Eye (tissue), 1 donor: ENCODE data around the gene FHAD1.
A peak's percentile ranks its signal among the peaks of the same experiment; 100 is the strongest.
"Not testable (repeated sequence)": the region's sequence is repeated elsewhere in the genome, so short reads cannot be mapped to it uniquely, and the experiment has no call there.

Source experiments
- DNase-seq: peaks from one replicate; pipeline ENCODE4 v3.0.0-alpha.2; 2015

FHAD1 gene

DNA sequence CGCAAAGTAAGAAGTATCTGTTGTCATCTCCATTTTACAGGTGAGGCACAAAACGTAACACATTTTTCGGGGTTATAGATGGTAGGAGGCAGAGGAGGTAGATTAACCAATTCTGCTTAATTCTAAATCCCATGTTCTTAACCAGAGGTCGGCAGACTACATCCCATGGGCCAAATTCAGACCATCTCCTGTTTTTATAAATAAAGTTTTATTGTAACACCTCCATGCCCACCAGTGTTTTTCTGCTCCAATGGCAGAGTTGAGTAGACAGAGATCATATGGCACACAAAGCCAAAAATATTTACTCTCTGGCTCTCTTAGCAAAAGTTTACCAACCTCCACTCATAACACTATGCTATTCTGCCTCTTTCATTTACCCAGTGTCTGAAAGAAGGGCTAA is 30.9 kb downstream of the FHAD1 start:
- no peak for DNase-seq

DNA sequence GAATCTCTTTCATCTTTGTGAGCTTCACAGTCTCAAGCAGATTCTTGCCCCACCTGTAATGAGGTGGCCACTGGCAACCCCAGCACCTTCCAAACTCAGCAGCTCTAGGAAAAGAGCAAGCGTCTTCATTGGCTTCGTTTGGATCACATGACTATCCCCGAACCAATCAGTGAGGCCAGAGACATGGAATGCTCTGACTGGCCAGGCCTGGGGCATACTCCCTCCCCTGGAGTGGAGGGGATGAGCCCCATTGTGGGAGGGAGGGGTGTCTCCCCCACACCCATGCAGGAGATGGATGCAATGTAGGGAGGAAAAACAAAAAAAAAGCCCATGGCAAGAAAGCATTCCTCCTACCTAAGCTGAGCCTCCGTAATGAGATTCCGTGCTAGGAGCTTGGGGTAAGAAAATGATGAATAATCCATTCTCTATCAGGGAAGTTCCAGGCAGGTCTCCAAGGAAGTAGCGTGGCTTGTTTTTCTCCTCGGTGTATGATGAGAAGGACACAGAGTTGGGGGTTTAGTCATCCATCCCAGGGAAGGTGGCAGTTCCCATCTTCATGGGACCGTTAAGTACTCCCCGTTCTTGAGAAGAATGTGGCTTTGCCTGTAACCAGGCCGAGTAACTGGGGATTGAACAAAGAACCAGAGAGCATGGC is 32.7 kb downstream of the FHAD1 start:
- no peak for DNase-seq

DNA sequence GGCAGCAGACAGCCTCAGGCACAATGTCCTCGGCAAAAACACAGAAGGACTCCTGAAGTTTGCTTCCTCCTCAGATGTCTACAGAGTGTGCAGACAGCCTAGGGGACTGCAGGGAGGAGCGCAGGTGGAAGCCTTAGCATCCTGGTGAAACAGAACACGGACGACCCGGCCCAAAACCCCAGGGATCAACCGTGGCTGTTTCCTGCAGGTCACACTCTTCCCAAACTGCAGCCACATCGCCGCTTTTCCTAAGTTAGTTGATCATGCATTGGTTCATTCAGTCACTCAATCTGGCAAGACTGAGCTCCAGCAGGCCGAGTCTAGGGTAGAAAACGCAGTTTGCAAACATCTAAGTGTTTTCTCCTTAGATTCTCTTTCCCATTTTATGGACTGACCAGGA is 33.4 kb downstream of the FHAD1 start:
- no peak for DNase-seq

DNA sequence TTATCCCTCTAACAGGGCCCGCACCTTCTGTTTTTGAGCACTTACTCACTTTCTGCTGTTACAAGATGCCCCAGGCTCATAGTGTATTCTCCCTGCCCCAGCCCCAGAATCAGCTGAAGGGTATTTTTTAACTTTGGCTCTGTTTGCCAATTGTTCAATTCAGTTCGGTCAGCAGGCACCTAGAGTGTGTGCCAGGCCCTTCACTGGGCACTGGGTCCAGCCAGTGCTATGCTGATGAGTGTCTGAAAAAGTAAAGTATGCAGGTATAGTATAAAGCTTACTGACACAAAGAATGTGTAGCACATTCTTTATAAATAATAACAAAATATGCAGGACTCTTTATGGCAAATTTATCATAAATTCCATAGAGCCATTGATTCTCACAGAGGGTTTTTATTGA is 35.0 kb downstream of the FHAD1 start:
- no peak for DNase-seq

DNA sequence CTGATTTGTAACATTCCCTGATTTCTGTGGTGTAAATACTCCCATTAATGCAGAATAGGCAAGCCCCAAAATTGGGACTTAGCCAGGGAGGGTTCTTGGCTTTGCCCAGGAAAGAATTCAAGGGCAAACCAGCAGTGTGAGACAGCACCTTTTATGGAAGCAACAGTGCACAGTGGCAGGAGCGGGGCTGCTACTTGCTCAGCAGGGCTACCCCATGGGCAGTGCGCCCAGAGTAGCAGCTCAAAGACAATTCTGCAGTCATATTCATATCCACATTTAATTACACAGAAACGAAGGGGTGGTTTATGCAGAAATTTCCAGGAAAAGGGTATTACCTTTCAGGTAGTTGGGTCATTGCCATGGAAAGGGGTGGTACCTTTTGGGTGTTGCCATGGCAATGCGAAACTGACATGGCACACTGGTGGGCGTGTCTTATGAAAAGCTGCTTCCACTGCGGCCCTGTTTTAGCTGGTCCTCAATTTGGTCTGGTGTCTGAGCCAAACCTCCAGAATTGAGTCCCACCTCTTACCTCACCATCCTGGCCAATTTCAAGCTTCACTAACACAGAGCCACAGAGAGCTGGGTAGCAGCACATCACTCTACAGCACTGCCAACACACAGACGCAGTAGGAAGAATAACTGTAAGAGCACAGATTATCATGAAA is 35.9 kb downstream of the FHAD1 start:
- no peak for DNase-seq

DNA sequence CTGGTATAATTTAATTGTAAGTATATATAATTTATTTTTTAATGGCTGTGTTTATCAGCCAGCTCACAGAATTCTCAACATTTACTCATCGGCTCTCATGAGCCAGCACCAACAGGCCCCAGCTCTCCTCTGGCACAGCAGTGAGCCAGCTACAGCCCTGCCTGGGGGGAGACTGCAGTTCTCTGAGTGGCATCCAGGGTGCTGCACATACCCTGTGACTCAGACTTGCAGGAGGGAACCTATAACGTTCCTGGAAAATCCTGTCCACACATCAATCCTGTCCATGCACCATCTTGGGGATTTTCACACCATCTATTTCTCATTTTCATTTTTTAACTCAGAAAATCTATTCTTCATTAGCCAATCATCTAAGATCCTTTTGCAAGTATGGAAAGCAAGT is 36.5 kb downstream of the FHAD1 start:
- DNase-seq: no peak

DNA sequence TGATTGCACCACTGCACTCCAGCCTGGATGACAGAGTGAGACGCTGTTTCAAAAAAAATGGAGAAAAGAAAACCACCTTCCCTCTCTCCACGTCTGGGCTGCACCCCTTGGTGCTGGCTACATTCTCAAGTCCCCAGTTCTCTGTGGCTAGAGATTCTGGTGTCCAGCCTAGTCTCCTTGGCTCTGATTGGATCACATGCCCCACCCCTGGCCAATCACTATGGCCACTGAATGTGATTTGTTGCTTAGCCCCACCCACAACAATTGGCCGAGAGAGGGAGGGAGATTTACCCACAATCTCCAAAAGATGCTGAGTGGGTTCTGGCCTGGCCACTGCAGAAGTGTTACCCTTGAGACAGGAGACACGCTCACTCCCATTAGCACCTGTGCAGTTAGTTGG is 39.4 kb downstream of the FHAD1 start:
- no peak for DNase-seq

DNA sequence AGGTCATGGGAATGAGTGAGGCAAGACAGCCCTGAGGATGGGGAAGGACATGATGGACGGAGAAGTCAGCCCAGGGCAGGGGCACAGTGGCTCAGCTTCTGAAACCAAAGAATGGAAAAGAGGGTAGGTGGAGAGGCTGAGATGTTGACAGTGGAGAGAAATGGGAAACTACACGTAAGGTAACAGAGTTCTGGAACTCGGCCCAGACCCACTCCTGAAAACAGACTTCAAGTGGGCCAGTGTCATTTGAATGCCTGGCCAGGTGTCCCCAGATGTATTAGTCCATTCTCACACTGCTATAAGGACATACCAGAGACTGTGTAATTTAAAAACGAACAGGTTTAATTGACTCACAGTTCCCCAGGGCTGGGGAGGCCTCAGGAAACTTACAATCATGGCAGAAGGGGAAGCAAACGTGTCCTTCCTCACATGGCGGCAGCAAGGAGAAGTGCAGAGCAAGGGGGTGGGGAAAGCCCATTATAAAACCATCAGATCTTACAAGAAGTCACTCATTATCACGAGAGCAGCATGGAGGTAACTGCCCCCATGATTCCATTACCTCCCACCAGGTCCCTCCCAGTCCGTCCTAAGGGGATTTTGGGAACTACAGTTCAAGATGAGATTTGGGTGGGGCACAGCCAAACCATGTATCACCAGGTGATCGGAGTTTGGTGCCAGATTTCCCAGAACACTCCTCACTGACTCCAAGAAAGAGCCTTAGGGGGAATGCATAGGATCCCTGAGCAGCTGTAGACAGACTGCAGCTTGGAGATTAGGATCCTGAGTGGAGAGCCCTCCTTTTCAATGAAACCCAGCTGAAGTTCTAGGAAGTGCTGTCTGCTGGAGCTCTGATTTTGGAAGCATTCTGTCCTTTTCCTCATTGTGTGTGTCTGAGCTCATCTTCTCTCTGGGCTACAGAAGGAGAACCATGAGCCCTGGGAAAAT is 40.3 kb downstream of the FHAD1 start:
- no peak for DNase-seq

DNA sequence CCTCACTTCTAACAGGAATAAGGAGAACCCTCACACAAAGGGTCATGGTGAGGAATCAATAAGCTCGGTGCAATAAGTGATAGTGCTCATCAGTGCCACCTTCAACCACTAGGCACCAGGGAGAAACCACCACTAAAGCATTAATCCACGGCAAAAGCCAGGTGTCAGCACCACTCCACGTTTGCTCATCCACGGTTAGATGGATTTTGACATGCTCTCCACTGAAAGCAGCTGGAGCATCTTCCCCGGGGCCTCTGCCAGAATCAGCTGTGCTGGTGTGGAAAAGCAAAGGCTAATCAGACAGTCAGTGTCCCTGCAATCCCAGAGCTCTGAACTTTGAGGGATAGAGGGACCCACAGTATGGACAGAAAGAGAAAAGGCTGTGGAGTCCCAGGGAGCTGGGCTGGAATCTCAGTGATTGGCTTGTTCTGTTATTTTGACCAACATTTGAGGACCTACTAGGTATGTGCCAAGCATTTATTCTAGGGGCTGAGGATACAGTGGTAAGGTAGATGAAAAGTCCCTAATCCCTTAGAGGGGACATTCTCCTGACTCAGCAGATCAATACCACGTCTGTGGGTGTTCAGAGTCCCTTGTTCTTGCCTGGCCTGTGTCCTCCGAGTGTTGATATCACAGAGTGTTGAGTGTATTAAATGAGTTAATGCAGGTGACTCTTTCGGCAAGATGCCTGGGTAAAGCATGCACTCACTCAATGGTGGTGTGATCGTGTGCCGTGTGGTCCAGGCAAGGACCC is 41.3 kb downstream of the FHAD1 start:
- DNase-seq: peak; percentile 79

DNA sequence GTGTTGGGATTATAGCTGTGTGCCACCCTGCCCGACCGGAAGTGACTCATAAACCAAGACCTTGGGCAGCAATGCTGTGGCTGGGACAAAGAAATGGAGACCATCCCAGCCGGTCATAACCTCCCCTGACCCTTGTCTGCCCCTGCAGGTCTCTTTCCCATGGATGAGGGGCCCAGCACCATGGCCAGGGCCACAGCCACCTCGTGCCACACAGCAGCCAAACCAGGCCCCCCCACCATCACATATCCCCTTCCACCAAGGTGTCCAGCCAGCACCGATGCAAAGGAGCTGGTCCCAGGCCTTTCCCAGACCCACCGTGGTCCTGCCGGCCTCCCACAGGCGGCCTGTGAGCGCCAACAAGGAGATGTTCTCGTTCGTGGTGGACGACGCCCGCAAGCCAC is 42.2 kb downstream of the FHAD1 start:
- DNase-seq: no peak

DNA sequence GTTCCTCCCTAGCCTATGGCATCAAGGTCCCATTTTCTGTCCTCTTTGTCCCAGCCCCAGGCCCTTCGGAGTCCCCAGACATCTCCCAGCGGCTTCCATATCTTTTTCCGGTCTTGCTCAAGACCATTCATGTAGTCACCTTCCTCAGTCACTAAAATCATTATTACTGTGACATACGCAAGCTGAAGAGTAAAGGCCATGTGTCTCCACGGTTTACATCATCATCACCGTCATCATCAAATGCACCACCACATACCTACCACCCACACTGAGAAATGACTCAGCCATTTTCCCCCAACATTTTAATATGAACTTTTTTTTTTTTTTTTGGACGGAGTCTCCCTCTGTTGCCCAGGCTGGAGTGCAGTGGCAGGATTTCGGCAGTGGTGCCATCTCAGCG is 43.4 kb downstream of the FHAD1 start:
- DNase-seq: no peak

DNA sequence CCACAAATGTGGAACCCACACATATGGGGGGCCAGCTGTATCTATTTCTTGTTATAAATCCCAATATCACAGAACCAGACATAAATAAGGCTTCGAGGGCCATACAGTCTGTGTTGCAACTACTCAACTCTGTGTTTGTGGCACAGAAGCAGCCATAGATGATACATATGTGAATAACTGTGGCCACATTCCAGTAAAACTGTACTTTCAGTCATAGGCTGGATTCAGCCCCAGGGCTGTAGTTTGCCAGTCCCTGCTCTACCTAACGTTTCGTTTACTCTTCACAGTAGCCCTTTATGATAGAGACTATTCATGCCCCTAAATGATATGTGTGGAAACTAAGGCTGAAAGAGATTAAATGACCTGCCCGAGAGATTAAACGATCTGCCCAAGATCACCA is 48.7 kb downstream of the FHAD1 start:
- DNase-seq: no peak

DNA sequence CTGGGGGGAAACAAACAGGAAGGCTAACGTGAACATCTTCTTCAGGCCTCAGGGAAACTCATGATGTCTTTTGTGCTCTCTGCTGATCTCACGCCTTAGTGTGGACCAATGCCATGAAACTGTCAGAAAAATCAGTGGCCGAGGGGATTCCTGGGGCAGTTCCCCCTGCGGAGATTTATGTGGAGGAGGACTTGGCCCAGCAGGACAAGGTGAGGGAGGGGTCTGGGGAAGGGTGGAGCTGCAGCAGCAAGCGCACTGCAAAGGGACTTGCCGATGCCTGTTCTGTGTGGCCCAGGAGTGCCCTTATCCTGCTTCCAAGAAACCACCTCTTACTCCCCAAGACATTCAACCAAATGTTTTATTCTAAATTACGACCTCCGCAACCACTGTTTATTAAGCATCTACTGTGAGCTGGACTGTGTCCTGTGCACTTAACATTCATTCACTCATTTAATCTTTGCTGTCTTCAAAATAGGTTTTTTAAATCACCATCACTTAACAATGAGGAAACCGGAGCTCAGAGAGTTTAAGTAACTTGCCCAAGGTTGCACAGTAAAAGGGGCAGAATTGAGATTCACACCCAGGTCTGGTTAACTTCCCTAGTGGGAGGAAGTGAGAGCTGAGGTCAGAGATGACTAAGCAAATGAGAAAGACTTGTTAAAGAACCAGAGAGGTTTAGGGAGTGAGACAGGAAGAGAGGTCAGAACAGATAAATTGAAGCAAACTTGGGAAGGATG is 49.7 kb downstream of the FHAD1 start:
- DNase-seq: no peak

DNA sequence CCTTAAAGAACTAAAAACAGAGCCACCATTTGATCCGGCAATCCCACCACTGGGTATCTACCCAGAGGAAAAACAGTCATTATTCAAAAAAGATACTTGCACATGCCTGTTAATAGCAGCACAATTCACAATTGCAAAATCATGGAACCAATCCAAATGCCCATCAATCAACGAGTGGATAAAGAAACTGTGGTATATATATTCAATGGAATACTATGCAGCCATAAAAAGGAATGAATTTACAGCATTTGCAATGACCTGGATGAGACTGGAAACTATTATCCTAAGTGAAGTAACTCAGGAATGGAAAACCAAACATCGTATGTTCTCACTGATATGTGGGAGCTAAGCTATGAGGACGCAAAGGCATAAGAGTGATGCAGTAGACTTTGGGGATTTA is 51.0 kb downstream of the FHAD1 start:
- not testable (repeated sequence) for DNase-seq

DNA sequence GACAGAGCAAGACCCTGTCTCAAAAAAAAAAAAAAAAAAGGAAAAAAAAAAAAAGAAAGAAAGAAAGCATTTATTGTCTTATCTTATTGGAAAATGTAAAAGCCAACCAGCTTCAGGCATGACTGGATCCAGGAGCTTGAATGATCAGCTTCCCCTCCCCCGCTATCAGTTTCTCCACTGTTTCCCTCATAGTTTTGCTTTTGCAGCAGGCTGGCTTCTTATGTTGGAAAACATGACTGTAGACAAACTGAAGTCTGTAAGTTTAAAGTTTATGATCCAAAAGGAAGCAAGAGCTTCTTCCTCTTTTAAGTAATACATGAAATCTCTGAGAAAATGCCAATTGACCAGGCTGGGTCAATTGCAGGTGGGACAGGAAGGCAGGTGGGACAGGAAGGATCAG is 52.2 kb downstream of the FHAD1 start:
- DNase-seq: no peak

DNA sequence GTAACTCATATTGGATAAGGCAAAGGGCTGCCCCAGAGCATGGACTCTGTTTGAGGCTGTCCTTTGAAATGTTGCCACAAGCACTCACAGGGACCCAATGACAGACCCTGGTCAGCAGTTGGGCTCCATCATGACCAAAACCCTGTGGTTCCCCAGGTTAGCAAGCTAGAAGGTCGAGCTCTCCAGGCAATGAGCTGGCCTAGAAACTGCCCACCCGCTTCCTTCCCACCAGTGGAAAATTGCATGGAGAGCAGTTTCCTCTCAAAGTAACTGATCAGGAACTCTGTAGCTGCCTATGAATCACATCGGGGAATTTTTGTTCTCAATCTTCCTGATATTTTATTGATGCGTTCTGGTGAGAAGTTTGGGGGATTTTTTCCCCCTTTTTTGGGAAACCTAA is 52.8 kb downstream of the FHAD1 start:
- DNase-seq: no peak

DNA sequence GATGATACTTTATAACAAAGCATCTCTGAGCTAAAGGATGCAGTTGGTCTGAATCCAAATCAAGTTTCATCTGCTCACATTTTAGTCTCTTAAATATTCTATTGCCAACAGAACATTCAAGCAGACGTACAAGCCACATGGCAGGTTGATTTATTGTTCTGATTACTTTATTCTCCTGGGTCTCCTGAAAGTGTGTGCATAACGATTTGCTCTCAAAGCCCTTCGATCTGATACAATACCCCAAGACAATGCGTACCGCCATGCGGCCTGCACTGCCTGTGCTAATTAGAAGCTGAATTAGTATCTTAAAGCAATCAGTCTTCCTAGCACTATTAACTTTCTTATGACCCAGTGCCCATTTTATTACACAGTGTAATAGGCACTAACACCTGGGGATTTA is 56.9 kb downstream of the FHAD1 start:
- DNase-seq: peak; percentile 35

DNA sequence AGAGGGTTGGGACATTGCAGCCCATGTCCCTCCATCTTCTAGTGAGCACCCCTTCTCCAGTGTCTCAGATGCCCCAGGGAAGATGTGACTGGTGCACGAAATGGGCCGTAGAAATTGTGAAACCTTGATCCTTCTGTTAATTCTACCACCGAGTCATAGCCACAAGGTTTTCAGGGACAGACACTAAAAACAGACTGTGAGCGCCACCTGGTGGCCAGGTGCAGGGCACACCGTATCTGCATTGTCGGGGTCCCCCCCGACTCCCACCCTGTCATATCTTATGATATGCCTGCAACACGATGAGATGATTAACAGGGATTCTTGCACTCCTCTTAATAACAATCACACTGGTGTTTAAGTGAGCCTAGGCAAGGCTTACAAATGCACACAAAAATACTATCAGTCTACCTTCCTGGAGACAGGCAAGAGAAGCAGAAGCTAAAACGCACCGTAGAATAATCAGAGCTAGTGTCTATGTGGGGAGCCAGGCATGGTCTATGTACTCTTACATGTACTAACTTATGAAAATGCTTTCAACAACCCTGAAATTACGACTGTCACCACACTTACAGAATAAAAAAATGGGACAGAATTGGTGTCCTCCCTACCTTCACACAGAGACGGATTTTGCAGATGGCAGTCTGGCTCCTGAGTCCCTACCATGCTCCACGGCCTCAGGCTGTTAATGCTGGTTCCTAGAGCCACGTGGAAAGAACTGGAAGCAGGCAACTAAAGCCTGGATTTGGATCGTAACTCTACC is 57.9 kb downstream of the FHAD1 start:
- DNase-seq: peak; percentile 76

DNA sequence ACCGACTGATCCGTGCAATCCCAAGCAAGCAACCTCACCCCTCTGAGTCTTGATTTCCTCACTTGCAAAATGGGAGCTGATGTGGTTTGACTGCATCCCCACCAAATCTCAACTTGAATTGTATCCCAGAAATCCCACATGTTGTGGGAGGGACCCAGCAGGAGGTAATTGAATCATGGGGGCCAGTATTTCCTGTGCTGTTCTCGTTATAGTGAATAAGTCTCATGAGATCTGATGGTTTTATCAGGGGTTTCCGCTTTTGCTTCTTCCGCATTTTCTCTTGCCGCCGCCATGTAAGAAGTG is 58.4 kb downstream of the FHAD1 start:
- peak; percentile 26 for DNase-seq

DNA sequence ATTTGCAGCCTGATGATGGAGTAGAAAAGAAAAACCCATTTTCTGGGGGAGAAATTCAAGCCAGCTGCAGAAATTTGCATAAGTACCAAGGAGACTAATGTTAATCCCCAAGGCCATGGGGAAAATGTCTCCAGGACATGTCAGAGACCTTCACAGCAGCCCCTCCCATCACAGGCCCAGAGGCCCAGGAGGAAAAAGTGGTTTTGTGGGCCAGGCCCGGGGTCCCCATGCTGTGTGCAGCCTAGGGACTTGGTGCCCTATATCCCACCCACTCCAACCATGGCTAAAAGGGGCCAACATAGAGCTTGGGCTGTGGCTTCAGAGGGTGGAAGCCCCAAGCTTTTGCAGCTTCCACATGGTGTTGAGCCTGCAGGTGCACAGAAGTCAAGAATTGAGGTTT is 59.3 kb downstream of the FHAD1 start:
- not testable (repeated sequence) for DNase-seq

DNA sequence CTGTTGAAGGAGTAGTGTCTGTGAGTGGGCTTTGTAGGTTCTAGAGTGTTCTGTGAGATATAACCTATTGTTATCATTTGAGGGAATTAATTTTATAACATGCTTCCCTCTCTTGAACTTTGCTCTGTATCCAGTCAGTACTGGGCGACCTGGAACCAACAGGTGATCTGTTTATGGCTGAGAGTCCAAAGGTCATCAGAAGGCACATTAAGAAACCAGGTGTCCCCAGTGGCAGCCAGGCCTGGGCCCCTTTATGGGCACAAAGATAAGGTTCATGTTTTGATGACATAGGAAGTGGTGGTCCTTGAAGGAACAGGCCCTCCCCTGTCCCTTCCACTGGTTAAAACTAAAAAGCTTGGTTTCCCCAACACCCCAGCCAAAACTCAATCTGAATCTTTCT is 61.1 kb downstream of the FHAD1 start:
- no peak for DNase-seq

DNA sequence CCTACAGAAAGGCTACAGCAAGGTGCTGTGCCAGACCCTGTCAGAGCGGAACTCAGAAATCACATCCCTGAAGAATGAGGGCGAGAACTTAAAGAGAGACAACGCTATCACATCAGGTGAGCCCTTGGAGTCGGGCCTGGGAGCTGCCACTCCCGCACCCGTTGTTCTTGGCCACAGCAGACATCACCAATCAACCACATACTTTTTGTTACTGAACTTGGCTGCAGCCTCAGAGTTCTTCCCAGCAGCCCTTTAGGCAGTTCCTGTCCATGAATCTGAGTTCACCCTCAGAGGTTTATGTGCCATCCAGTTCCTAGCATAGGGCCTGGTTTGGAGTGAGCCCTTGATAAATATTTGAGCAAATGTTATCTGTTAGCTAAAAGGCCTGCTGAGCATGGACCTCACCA is 61.6 kb downstream of the FHAD1 start:
- no peak for DNase-seq
